Mesenchymal stem cell (in vitro differentiated cells and primary cell): Measurements from ENCODE around the gene LMTK2. TPM values are rescaled to one million over a fixed set of nuclear protein-coding genes. Genes with fewer than 3 reads are reported as not detected.
A peak's percentile ranks its signal among the peaks of the same experiment; 100 is the strongest.

Experiments
- DNase-seq: peaks from one replicate; pipeline ENCODE4 v3.0.0-alpha.2; 2013
- H2AFZ ChIP-seq: one replicate; pipeline ENCODE4 v1.6.1; 2013; ENCODE audit warnings: low read depth, mild to moderate bottlenecking, control low read depth, inconsistent platforms, low read length, moderate library complexity
- H2AK5ac ChIP-seq: 2 replicates; pipeline ENCODE4 v1.6.1; 2013; ENCODE audit warnings: low read length, moderate library complexity, mild to moderate bottlenecking, inconsistent platforms; ENCODE audit not compliant: severe bottlenecking
- H2BK120ac ChIP-seq: one replicate; pipeline ENCODE4 v1.6.1; 2013; ENCODE audit warnings: low read depth, mild to moderate bottlenecking, inconsistent platforms, low read length, moderate library complexity
- H2BK12ac ChIP-seq, 2 experiments: one replicate each; pipeline ENCODE4 v1.6.1; 2013; ENCODE audit warnings: inconsistent platforms in 2 of 2, low read length in 2 of 2, mild to moderate bottlenecking in 2 of 2, moderate library complexity in 2 of 2, control low read depth in 1 of 2
- H2BK15ac ChIP-seq: one replicate; pipeline ENCODE4 v1.6.1; 2013; ENCODE audit warnings: mild to moderate bottlenecking, low read depth, inconsistent platforms; ENCODE audit not compliant: poor library complexity, severe bottlenecking
- H2BK5ac ChIP-seq: 2 replicates; pipeline ENCODE4 v1.6.1; 2013; ENCODE audit warnings: low read depth, mild to moderate bottlenecking, low read length, control low read depth, inconsistent platforms; ENCODE audit not compliant: poor library complexity, severe bottlenecking
- H3K14ac ChIP-seq, 2 experiments: one replicate each; pipeline ENCODE4 v1.6.1; 2013; ENCODE audit warnings: inconsistent platforms in 2 of 2, low read length in 2 of 2, control low read depth in 1 of 2, mild to moderate bottlenecking in 1 of 2, moderate library complexity in 1 of 2
- H3K18ac ChIP-seq, 2 experiments: one replicate each; pipeline ENCODE4 v1.6.1; 2013; ENCODE audit warnings: inconsistent platforms in 2 of 2, low read length in 2 of 2, control low read depth in 1 of 2, low read depth in 1 of 2, mild to moderate bottlenecking in 1 of 2
- H3K23ac ChIP-seq, 2 experiments: one replicate each; pipeline ENCODE4 v1.6.1; 2013; ENCODE audit warnings: inconsistent platforms in 2 of 2, low read length in 2 of 2, mild to moderate bottlenecking in 2 of 2, moderate library complexity in 2 of 2, control low read depth in 1 of 2
- H3K27ac ChIP-seq: 2 replicates; pipeline ENCODE4 v1.5.1; 2013; ENCODE audit warnings: mild to moderate bottlenecking, moderate library complexity, low read length, control low read depth, inconsistent platforms; ENCODE audit not compliant: poor library complexity, severe bottlenecking
- H3K27me3 ChIP-seq, 2 experiments: 2 replicates each; pipeline versions ENCODE4 v1.6.1 to v1.7.0; 2013; ENCODE audit warnings: low read length in 2 of 2, mild to moderate bottlenecking in 2 of 2, moderate library complexity in 2 of 2, control low read depth in 1 of 2, inconsistent platforms in 1 of 2; ENCODE audit not compliant: control insufficient read depth in 1 of 2, insufficient read depth in 1 of 2
- H3K36me3 ChIP-seq, 2 experiments: 2 replicates each; pipeline versions ENCODE4 v1.6.1 to v1.7.0; 2013; ENCODE audit warnings: low read length in 2 of 2, control low read depth in 1 of 2, inconsistent platforms in 1 of 2, low read depth in 1 of 2, mild to moderate bottlenecking in 1 of 2; ENCODE audit not compliant: insufficient read depth in 2 of 2, control insufficient read depth in 1 of 2
- H3K4ac ChIP-seq, 2 experiments: one replicate each; pipeline ENCODE4 v1.6.1; 2013; ENCODE audit warnings: inconsistent platforms in 2 of 2, low read length in 2 of 2, mild to moderate bottlenecking in 2 of 2, moderate library complexity in 2 of 2, control low read depth in 1 of 2, low read depth in 1 of 2
- H3K4me1 ChIP-seq: 2 replicates; pipeline ENCODE4 v1.6.1; 2013; ENCODE audit warnings: low read depth, low read length, control low read depth; ENCODE audit not compliant: control insufficient read depth, insufficient read depth
- H3K4me2 ChIP-seq: 2 replicates; pipeline ENCODE4 v1.6.1; 2013; ENCODE audit warnings: low read length, mild to moderate bottlenecking, inconsistent platforms; ENCODE audit not compliant: poor library complexity, severe bottlenecking
- H3K4me3 ChIP-seq, 2 experiments: 2 replicates each; pipeline versions ENCODE4 v1.5.1 to v1.7.0; 2013; ENCODE audit warnings: low read length in 2 of 2, mild to moderate bottlenecking in 2 of 2, control low read depth in 1 of 2, low read depth in 1 of 2; ENCODE audit not compliant: insufficient read depth in 1 of 2
- H3K79me1 ChIP-seq: replicated peaks from 2 replicates; pipeline ENCODE4 v1.6.1; 2013; ENCODE audit warnings: mild to moderate bottlenecking, control low read depth, low read length, inconsistent platforms; ENCODE audit not compliant: poor library complexity, severe bottlenecking
- H3K9ac ChIP-seq: 2 replicates; pipeline ENCODE4 v1.7.0; 2013; ENCODE audit warnings: mild to moderate bottlenecking, low read length, moderate library complexity
- H3K9me3 ChIP-seq: 2 replicates; pipeline ENCODE4 v1.7.0; 2013; ENCODE audit warnings: mild to moderate bottlenecking, low read length; ENCODE audit not compliant: control insufficient read depth
- H4K8ac ChIP-seq: one replicate; pipeline ENCODE4 v1.6.1; 2013; ENCODE audit warnings: inconsistent platforms, mild to moderate bottlenecking, low read length, moderate library complexity
- H4K91ac ChIP-seq: one replicate; pipeline ENCODE4 v1.6.1; 2013; ENCODE audit warnings: mild to moderate bottlenecking, low read length, inconsistent platforms
- WGBS: methylation state at CpG from one replicate; pipeline ENCODE4 v1.1.7; 2013; ENCODE audit warnings: mixed read lengths; 5-methylcytosine and 5-hydroxymethylcytosine counted together
- polyA plus RNA-seq, 2 experiments: library from polyadenylated mRNA; stranded (reverse); fragments of 200-250 nt; gene quantifications; one replicate each; pipeline ENCODE4 v1.2.3, GENCODE V29; 2013

LMTK2 gene
- 4.3 TPM for polyA plus RNA-seq (2013, experiment 1 of 2)
- polyA plus RNA-seq (2013, experiment 2 of 2) = 4.1 TPM

DNA sequence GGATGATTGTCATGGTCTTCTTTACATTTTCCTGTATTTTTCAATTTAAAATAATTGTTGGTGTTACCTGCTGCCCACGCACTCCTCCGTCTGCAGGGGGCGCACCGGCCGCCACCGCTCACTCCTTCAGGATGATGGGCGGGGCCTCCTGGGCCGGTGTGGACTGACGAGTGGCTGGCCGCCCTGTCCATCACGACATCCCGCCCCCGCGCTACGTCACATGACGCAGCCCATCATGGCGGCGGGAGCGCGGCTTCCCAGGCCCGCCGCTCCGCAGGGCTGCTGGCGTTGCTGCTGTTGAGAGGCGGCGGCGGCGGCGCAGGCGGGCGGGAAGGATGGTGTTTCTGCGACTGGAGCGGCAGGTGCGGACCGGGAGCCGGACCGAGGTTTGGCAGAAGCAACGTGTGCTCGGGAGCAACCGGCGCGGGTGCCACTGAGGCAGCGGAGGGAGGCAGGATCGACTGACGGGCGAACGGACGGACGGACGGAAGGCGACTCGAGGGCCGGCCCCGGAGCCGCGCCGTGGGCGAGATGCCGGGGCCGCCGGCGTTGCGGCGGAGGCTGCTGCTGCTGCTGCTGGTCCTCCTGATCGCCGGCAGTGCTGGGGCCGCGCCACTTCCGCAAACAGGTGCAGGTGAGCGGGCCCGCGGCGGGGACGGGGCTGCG lies at the start of gene LMTK2:
TSS of gene LMTK2 (plus strand) at position 216 of the 666 bp plus-strand sequence. CDS start at position 532, 316 bp downstream.
- peak within 1 kb of the TSS; percentile 48 for H3K4me2 ChIP-seq
- peak within 1 kb of the TSS; percentile 99 for H2AFZ ChIP-seq
- DNase-seq = peak; percentile 89
- peak within 1 kb of the TSS; percentile 98 for H4K8ac ChIP-seq
- peak within 1 kb of the TSS in 1 of 2 experiments; percentile 93 for H3K14ac ChIP-seq
- no peak within 1 kb of the TSS for H2AK5ac ChIP-seq
- no peak within 1 kb of the TSS for H2BK120ac ChIP-seq
- peaks cover 5% of the 10 kb centered on the region for H3K9me3 ChIP-seq
- peak within 1 kb of the TSS in 1 of 2 experiments; percentile 54 for H2BK12ac ChIP-seq
- peaks cover 3% of the 10 kb centered on the region for H3K4me1 ChIP-seq
- H3K79me1 ChIP-seq = peaks cover 9% of the 10 kb centered on the region
- no peak within 1 kb of the TSS for H2BK5ac ChIP-seq
- H2BK15ac ChIP-seq = peak within 1 kb of the TSS; percentile 66
- H3K9ac ChIP-seq = peak within 1 kb of the TSS; percentile 73
- peaks cover 0 to 3% of the 10 kb centered on the region in 2 experiments for H3K36me3 ChIP-seq
- H3K27ac ChIP-seq = no peak within 1 kb of the TSS
- peak within 1 kb of the TSS; percentile 87 for H4K91ac ChIP-seq
- H3K27me3 ChIP-seq = no peaks in the 10 kb centered on the region
- H3K18ac ChIP-seq = peak within 1 kb of the TSS; percentile 84 to 99
- H3K4ac ChIP-seq = peak within 1 kb of the TSS; percentile 87 to 92
- H3K23ac ChIP-seq = peak within 1 kb of the TSS in 1 of 2 experiments; percentile 77
- H3K4me3 ChIP-seq = peak within 1 kb of the TSS; percentile 83 to 100
- under 1% methylated on average over 73 of the region's 75 CpGs for WGBS

- no peak for DNase-seq
- Histone ChIP-seq H3K4ac (no peak overlapping the region), H3K14ac (no peak overlapping the region), H2AK5ac (no peak overlapping the region), H3K23ac (no peak overlapping the region), H2BK120ac (no peak overlapping the region), H3K9ac (no peak overlapping the region), H2BK15ac (no peak overlapping the region), H4K91ac (no peak overlapping the region), H3K27ac (no peak overlapping the region), H3K27me3 (no peaks in the 10 kb centered on the region), H2BK12ac (no peak overlapping the region), H3K4me1 (no peaks in the 10 kb centered on the region), H3K9me3 (no peaks in the 10 kb centered on the region), H3K79me1 (no peaks in the 10 kb centered on the region), H3K4me3 (no peak overlapping the region), H2BK5ac (no peak overlapping the region), H3K4me2 (no peak overlapping the region), H4K8ac (no peak overlapping the region), H3K36me3 (no peaks in the 10 kb centered on the region), H3K18ac (no peak overlapping the region), H2AFZ (no peak overlapping the region)
- WGBS = 75% methylated on average over 2 of the region's 2 CpGs
Measured at GRCh38 chr7:98057157-98057556, 49.5 kb upstream of the LMTK2 start.

DNA sequence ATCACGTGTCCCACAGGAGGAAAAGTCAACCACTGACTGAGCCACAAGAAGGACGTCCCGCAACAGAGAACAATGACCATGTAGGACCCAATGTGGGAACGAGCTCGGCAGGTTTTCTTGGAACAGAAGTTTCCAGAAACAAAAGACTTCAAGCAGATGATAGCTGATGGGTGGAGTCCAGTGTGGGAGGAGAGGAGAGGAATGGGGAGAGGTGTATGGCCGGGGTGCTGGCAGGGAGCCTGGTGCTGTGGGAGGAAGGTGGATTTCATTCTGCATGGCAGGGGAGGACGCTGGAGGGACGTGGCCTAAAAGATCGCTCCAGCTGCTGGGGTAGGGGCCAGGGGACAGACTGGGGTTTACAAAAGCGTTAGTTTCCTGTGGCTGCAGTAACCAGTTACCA lies 48.5 kb upstream of the LMTK2 start:
- no peak overlapping the region for H4K91ac ChIP-seq
- no peaks in the 10 kb centered on the region for H3K79me1 ChIP-seq
- no peak overlapping the region for H3K4me3 ChIP-seq
- H3K9ac ChIP-seq = no peak overlapping the region
- H3K4me1 ChIP-seq = no peaks in the 10 kb centered on the region
- H2BK12ac ChIP-seq = no peak overlapping the region
- H2AFZ ChIP-seq = no peak overlapping the region
- H2BK5ac ChIP-seq = no peak overlapping the region
- H3K36me3 ChIP-seq = no peaks in the 10 kb centered on the region
- no peak overlapping the region for H4K8ac ChIP-seq
- no peak overlapping the region for H3K4me2 ChIP-seq
- H2AK5ac ChIP-seq = no peak overlapping the region
- H3K23ac ChIP-seq = no peak overlapping the region
- H3K27me3 ChIP-seq = no peaks in the 10 kb centered on the region
- no peak overlapping the region for H3K14ac ChIP-seq
- peaks cover 5% of the 10 kb centered on the region for H3K9me3 ChIP-seq
- no peak overlapping the region for H3K27ac ChIP-seq
- no peak overlapping the region for H3K4ac ChIP-seq
- no peak overlapping the region for H2BK120ac ChIP-seq
- WGBS = 83% methylated on average over 10 of the region's 10 CpGs
- no peak for DNase-seq
- no peak overlapping the region for H2BK15ac ChIP-seq
- H3K18ac ChIP-seq = no peak overlapping the region

DNA sequence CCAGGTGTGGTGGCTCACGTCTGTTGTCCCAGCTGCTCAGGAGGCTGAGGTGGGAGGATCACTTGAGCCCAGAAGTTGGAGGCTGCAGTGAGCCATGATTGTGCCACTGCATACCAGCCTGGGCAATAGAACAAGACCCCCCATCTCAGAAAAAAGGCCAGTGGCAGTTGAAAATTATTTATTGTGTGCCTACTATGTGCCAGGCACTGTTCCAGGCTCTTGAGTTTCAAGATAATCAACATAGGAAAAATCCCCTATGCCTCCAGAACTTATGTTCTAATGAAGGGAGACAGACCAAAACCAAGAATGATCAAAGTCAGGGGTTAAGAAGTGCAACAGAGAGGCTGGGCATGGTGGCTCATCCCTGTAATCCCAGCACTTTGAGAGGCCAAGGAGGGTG lies 42.4 kb upstream of the LMTK2 start:
- Histone ChIP-seq H3K14ac (no peak overlapping the region), H3K27ac (no peak overlapping the region), H3K27me3 (no peaks in the 10 kb centered on the region), H2AK5ac (no peak overlapping the region), H3K9me3 (peaks cover 7% of the 10 kb centered on the region), H4K8ac (no peak overlapping the region), H3K4ac (no peak overlapping the region), H3K18ac (no peak overlapping the region), H4K91ac (no peak overlapping the region), H2BK120ac (no peak overlapping the region), H3K36me3 (no peaks in the 10 kb centered on the region), H3K4me1 (no peaks in the 10 kb centered on the region), H3K4me2 (no peak overlapping the region), H2BK5ac (no peak overlapping the region), H2AFZ (no peak overlapping the region), H2BK15ac (no peak overlapping the region), H3K79me1 (no peaks in the 10 kb centered on the region), H3K23ac (no peak overlapping the region), H2BK12ac (no peak overlapping the region), H3K4me3 (no peak overlapping the region), H3K9ac (no peak overlapping the region)
- WGBS = 86% methylated on average over 1 of the region's 1 CpG
- no peak for DNase-seq
